Trophoblast cell (in vitro differentiated cells and primary cell): Measurements from ENCODE around the gene MFAP5.

Experiments
- DNase-seq, 2 donors: peaks; one replicate each; pipeline ENCODE4 v3.0.0-alpha.2; 2016
- H2AFZ ChIP-seq: 2 replicates; pipeline ENCODE4 v1.6.1; 2013; ENCODE audit warnings: low read length, moderate library complexity, mild to moderate bottlenecking; ENCODE audit not compliant: insufficient read depth, poor library complexity
- H2AK5ac ChIP-seq: 2 replicates; pipeline ENCODE4 v1.6.1; 2013; ENCODE audit warnings: mild to moderate bottlenecking, low read length
- H2BK120ac ChIP-seq: 2 replicates; pipeline ENCODE4 v1.6.1; 2013; ENCODE audit warnings: low read length, mild to moderate bottlenecking, moderate library complexity; ENCODE audit not compliant: insufficient read depth, poor library complexity
- H2BK12ac ChIP-seq: 2 replicates; pipeline ENCODE4 v1.6.1; 2013; ENCODE audit warnings: mild to moderate bottlenecking, low read length, moderate library complexity
- H2BK5ac ChIP-seq: 2 replicates; pipeline ENCODE4 v1.6.1; 2013; ENCODE audit warnings: low read length, low read depth, moderate library complexity, mild to moderate bottlenecking; ENCODE audit not compliant: poor library complexity
- H3K14ac ChIP-seq: 2 replicates; pipeline ENCODE4 v1.6.1; 2013; ENCODE audit warnings: mild to moderate bottlenecking, low read length
- H3K18ac ChIP-seq: 2 replicates; pipeline ENCODE4 v1.6.1; 2013; ENCODE audit warnings: mild to moderate bottlenecking, low read length
- H3K23ac ChIP-seq: 2 replicates; pipeline ENCODE4 v1.6.1; 2013; ENCODE audit warnings: low read length
- H3K27ac ChIP-seq: 2 replicates; pipeline ENCODE4 v1.5.1; 2013; ENCODE audit warnings: low read depth, mild to moderate bottlenecking, inconsistent platforms, low read length, moderate library complexity
- H3K27me3 ChIP-seq: 2 replicates; pipeline ENCODE4 v1.6.1; 2013; ENCODE audit warnings: inconsistent platforms, mild to moderate bottlenecking, low read length, moderate library complexity; ENCODE audit not compliant: insufficient read depth
- H3K36me3 ChIP-seq, 2 experiments: 1 replicate in 1 of 2; 2 replicates in 1 of 2; pipeline ENCODE4 v1.6.1; 2013; ENCODE audit warnings: low read length in 2 of 2, mild to moderate bottlenecking in 2 of 2, moderate library complexity in 1 of 2; ENCODE audit not compliant: insufficient read depth in 2 of 2, control insufficient read depth in 1 of 2
- H3K4ac ChIP-seq: 2 replicates; pipeline ENCODE4 v1.6.1; 2013; ENCODE audit warnings: low read depth, mild to moderate bottlenecking, low read length, moderate library complexity
- H3K4me1 ChIP-seq, 2 experiments: 1 replicate in 1 of 2; 2 replicates in 1 of 2; pipeline ENCODE4 v1.6.1; 2013; ENCODE audit warnings: low read length in 2 of 2, mild to moderate bottlenecking in 2 of 2, moderate library complexity in 1 of 2; ENCODE audit not compliant: insufficient read depth in 2 of 2, control insufficient read depth in 1 of 2
- H3K4me2 ChIP-seq: 2 replicates; pipeline ENCODE4 v1.6.1; 2013; ENCODE audit warnings: inconsistent platforms, mild to moderate bottlenecking, low read length, moderate library complexity
- H3K4me3 ChIP-seq: 2 replicates; pipeline ENCODE4 v1.5.1; 2013; ENCODE audit warnings: mild to moderate bottlenecking, low read depth, low read length, inconsistent platforms
- H3K79me1 ChIP-seq: one replicate; pipeline ENCODE4 v1.6.1; 2013; ENCODE audit warnings: low read length
- H3K79me2 ChIP-seq: 2 replicates; pipeline ENCODE4 v1.6.1; 2013; ENCODE audit warnings: low read length, mild to moderate bottlenecking; ENCODE audit not compliant: control insufficient read depth, insufficient read depth, poor library complexity
- H3K9ac ChIP-seq: 2 replicates; pipeline ENCODE4 v1.6.1; 2013; ENCODE audit warnings: mild to moderate bottlenecking, low read length
- H3K9me3 ChIP-seq: 2 replicates; pipeline ENCODE4 v1.6.1; 2013; ENCODE audit warnings: low read depth, mild to moderate bottlenecking, control low read depth, inconsistent platforms, low read length; ENCODE audit not compliant: insufficient read depth
- H4K12ac ChIP-seq: 2 replicates; pipeline ENCODE4 v1.6.1; 2013; ENCODE audit warnings: low read depth, mild to moderate bottlenecking, low read length, moderate library complexity
- H4K8ac ChIP-seq: 2 replicates; pipeline ENCODE4 v1.6.1; 2013; ENCODE audit warnings: low read depth, mild to moderate bottlenecking, low read length, moderate library complexity
- H4K91ac ChIP-seq: one replicate; pipeline ENCODE4 v1.6.1; 2013; ENCODE audit warnings: low read depth, mild to moderate bottlenecking, low read length, moderate library complexity
- WGBS: extraction: QIAGEN DNeasy Blood & Tissue Kit; methylation state at CpG from one replicate; pipeline ENCODE4 v1.1.7; 2013; ENCODE audit warnings: missing lambda C conversion rate; ENCODE audit not compliant: insufficient read length, insufficient coverage; ENCODE audit errors: extremely low coverage; 5-methylcytosine and 5-hydroxymethylcytosine counted together

MFAP5 gene

DNA sequence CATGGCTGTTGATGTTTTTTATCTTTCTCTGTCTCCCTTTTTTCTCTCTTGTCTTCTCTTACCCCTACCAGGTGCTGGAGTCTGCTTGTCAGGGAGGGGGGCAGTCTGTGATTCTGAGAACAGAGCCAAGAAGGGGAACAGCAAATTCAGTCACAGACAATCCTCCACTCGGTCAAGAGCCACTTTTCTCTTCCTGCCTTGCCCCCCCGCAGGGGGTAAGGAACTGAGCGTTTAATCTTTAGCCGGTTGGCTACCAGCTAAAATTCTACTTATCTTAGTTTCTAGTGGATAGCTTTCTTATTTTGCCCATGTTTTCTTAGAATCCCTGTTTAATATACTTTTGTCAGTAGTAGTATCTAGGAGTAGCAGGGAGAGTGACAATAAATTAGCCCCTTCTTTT, 37.1 kb upstream of the MFAP5 start:
- no peak overlapping the region for H4K8ac ChIP-seq
- no peak overlapping the region for H2AK5ac ChIP-seq
- H2AFZ ChIP-seq, result no peak overlapping the region
- H3K79me1 ChIP-seq, result peaks cover 15% of the 10 kb centered on the region
- no peak overlapping the region for H2BK120ac ChIP-seq
- H3K79me2 ChIP-seq, result peaks cover 28% of the 10 kb centered on the region
- no peak overlapping the region for H3K4me3 ChIP-seq
- H3K14ac ChIP-seq, result no peak overlapping the region
- no peak overlapping the region for H2BK5ac ChIP-seq
- H3K27me3 ChIP-seq, result no peaks in the 10 kb centered on the region
- no peaks in the 10 kb centered on the region for H3K9me3 ChIP-seq
- H4K12ac ChIP-seq, result no peak overlapping the region
- H3K9ac ChIP-seq, result no peak overlapping the region
- H3K18ac ChIP-seq, result no peak overlapping the region
- H3K36me3 ChIP-seq, result peaks cover 3 to 5% of the 10 kb centered on the region in 2 experiments
- peak overlapping the region; percentile 34 for H3K4me2 ChIP-seq
- DNase-seq, result no peak
- WGBS, result no CpG with 5 or more reads among the region's 4 CpGs
- H4K91ac ChIP-seq, result no peak overlapping the region
- H3K23ac ChIP-seq, result no peak overlapping the region
- H3K4ac ChIP-seq, result peak overlapping the region; percentile 67
- no peak overlapping the region for H2BK12ac ChIP-seq
- peaks cover 0 to 5% of the 10 kb centered on the region in 2 experiments for H3K4me1 ChIP-seq
- no peak overlapping the region for H3K27ac ChIP-seq

DNA sequence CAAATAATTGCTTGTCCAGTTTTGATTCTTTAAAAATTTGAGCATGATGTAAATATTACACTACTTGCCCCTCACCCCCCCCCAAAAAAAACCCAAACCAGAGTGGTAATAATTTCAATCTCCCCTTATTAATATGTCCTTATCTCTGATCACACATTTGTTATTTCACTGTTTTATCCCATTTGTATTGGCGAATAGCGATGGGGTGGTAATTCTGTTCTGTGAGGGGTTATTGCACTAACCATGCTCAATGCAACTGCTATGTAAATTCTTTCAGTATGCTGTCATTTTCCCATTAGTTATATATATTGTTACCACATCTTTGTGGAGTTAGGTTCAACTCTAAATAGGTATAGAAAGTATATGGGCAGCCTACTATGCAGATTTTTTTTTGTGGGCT, 36.3 kb upstream of the MFAP5 start:
- no peak overlapping the region for H4K8ac ChIP-seq
- peak overlapping the region; percentile 86 for H3K4me2 ChIP-seq
- peaks cover 25% of the 10 kb centered on the region for H3K79me2 ChIP-seq
- peak overlapping the region; percentile 99 for H3K27ac ChIP-seq
- H4K91ac ChIP-seq, result no peak overlapping the region
- no peak overlapping the region for H4K12ac ChIP-seq
- H3K9me3 ChIP-seq, result no peaks in the 10 kb centered on the region
- peak in 1 of 2 donors; percentile 67 for DNase-seq
- H2BK5ac ChIP-seq, result no peak overlapping the region
- H3K27me3 ChIP-seq, result no peaks in the 10 kb centered on the region
- H3K9ac ChIP-seq, result no peak overlapping the region
- no peak overlapping the region for H3K23ac ChIP-seq
- no peak overlapping the region for H3K18ac ChIP-seq
- peaks cover 3 to 5% of the 10 kb centered on the region in 2 experiments for H3K36me3 ChIP-seq
- no peak overlapping the region for H3K4ac ChIP-seq
- H2AK5ac ChIP-seq, result no peak overlapping the region
- H3K4me1 ChIP-seq, result peaks cover 0 to 5% of the 10 kb centered on the region in 2 experiments
- no peak overlapping the region for H2AFZ ChIP-seq
- no peak overlapping the region for H3K14ac ChIP-seq
- H3K4me3 ChIP-seq, result no peak overlapping the region
- no CpG with 5 or more reads among the region's 2 CpGs for WGBS
- H3K79me1 ChIP-seq, result peaks cover 15% of the 10 kb centered on the region
- H2BK12ac ChIP-seq, result no peak overlapping the region
- no peak overlapping the region for H2BK120ac ChIP-seq

- peak overlapping the region; percentile 99 for H3K27ac ChIP-seq
- peak overlapping the region; percentile 91 for H4K8ac ChIP-seq
- H2AK5ac ChIP-seq, result peak overlapping the region; percentile 81
- H3K36me3 ChIP-seq, result peaks cover 3 to 5% of the 10 kb centered on the region in 2 experiments
- H3K4me2 ChIP-seq, result peak overlapping the region; percentile 86
- peak overlapping the region; percentile 71 for H2BK120ac ChIP-seq
- peaks cover 0 to 4% of the 10 kb centered on the region in 2 experiments for H3K4me1 ChIP-seq
- peaks cover 23% of the 10 kb centered on the region for H3K79me2 ChIP-seq
- WGBS, result no CpG with 5 or more reads among the region's 85 CpGs
- H3K4ac ChIP-seq, result peak overlapping the region; percentile 99
- H3K9me3 ChIP-seq, result no peaks in the 10 kb centered on the region
- H3K4me3 ChIP-seq, result peak overlapping the region; percentile 100
- H2BK12ac ChIP-seq, result peak overlapping the region; percentile 67
- H3K79me1 ChIP-seq, result peaks cover 15% of the 10 kb centered on the region
- H3K18ac ChIP-seq, result peak overlapping the region; percentile 99
- peak overlapping the region; percentile 91 for H3K23ac ChIP-seq
- H4K91ac ChIP-seq, result peak overlapping the region; percentile 97
- peak overlapping the region; percentile 97 for H3K9ac ChIP-seq
- H3K27me3 ChIP-seq, result no peaks in the 10 kb centered on the region
- H4K12ac ChIP-seq, result peak overlapping the region; percentile 85
- H2BK5ac ChIP-seq, result peak overlapping the region; percentile 95
- peak overlapping the region; percentile 90 for H2AFZ ChIP-seq
- DNase-seq, result peak; percentile 27 to 55
- H3K14ac ChIP-seq, result peak overlapping the region; percentile 99
These were observed 35.7 kb upstream of the MFAP5 start for GRCh38 chr12:8698132-8698851.

DNA sequence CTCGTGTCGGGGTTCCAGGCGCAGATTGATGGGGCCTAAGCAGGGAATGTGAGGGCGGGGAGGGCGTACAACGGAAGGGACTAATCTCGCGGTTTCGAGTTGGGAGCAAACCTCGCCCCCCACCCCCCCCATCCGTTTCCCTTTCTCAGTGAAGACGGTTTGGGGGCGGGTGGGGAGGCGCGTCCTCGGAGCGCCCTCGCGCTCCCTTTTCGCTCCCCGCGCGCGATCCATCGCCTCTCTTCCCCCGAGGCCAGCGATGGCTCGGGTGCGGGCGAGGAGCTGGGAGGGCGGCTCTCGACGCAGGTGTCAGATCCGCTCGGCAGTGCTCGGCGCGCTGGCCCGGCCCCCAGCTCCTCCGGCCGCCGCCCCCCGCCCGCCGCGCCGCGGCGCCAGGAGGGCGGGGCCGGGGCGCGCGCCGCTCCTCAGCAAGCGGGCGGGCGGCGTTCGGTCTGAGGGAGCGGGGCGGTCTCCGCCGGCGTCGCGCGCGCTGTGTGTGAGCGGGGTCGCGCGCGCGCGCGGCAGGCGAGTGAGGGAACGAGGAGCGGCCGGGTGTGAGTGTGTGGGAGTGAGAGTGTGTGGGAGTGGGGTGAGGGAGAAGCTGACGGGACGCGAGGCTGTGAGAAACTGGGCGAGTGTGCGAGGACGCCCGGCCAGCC, 35.0 kb upstream of the MFAP5 start, which contains the start of gene RIMKLB:
TSS of gene RIMKLB (plus strand) at position 516 of the 656 bp plus-strand sequence. CDS start 15,876 bp downstream, outside the sequence.
- Histone ChIP-seq H3K27ac (peak within 1 kb of the TSS; percentile 99), H3K9me3 (no peaks in the 10 kb centered on the region), H2BK12ac (peak within 1 kb of the TSS; percentile 67), H3K79me1 (peaks cover 15% of the 10 kb centered on the region), H2BK120ac (peak within 1 kb of the TSS; percentile 94), H3K27me3 (no peaks in the 10 kb centered on the region), H3K4me2 (peak within 1 kb of the TSS; percentile 86), H2BK5ac (peak within 1 kb of the TSS; percentile 95), H3K36me3 (peaks cover 3 to 5% of the 10 kb centered on the region in 2 experiments), H3K23ac (peak within 1 kb of the TSS; percentile 91), H4K91ac (peak within 1 kb of the TSS; percentile 97), H3K4ac (peak within 1 kb of the TSS; percentile 99), H3K4me1 (peaks cover 0 to 4% of the 10 kb centered on the region in 2 experiments), H4K12ac (peak within 1 kb of the TSS; percentile 92), H3K79me2 (peaks cover 18% of the 10 kb centered on the region), H3K4me3 (peak within 1 kb of the TSS; percentile 100), H4K8ac (peak within 1 kb of the TSS; percentile 91), H2AK5ac (peak within 1 kb of the TSS; percentile 84), H2AFZ (peak within 1 kb of the TSS; percentile 90), H3K18ac (peak within 1 kb of the TSS; percentile 99), H3K9ac (peak within 1 kb of the TSS; percentile 97), H3K14ac (peak within 1 kb of the TSS; percentile 99)
- peak; percentile 68 to 84 for DNase-seq
- WGBS, result no CpG with 5 or more reads among the region's 88 CpGs
